ENCODE results near the gene NRCAM.

Gene NRCAM

GRCh38 chr7:108114117-108114841, 342.0 kb downstream of the NRCAM start:
- DNase-seq: no peak

- DNase-seq: no peak
These were observed 343.6 kb downstream of the NRCAM start for GRCh38 chr7:108112683-108113082.

- DNase-seq: no peak
These were observed 346.9 kb downstream of the NRCAM start for GRCh38 chr7:108109221-108109908.

- DNase-seq: no peak
These were observed 348.1 kb downstream of the NRCAM start for GRCh38 chr7:108108131-108108530.

GRCh38 chr7:108104324-108104723, 351.9 kb downstream of the NRCAM start:
- DNase-seq: no peak

- DNase-seq: no peak
These were observed 352.5 kb downstream of the NRCAM start for GRCh38 chr7:108103558-108104298.

GRCh38 chr7:108102671-108103312, 353.4 kb downstream of the NRCAM start:
- DNase-seq: no peak

- no peak for DNase-seq
These were observed 354.5 kb downstream of the NRCAM start for GRCh38 chr7:108101759-108102158.

- no peak for DNase-seq
These were observed 356.5 kb downstream of the NRCAM start for GRCh38 chr7:108099713-108100112.

GRCh38 chr7:108097703-108098102, 358.5 kb downstream of the NRCAM start:
- DNase-seq: no peak
